HUES64 (cell line): ENCODE results near the gene RIPK3.
"Not testable (repeated sequence)": the region's sequence is repeated elsewhere in the genome, so short reads cannot be mapped to it uniquely, and the experiment has no call there.

ENCODE experiments used
- H3K27ac ChIP-seq: 2 replicates; pipeline ENCODE4 v1.7.0; 2013; ENCODE audit warnings: low read depth, low read length, inconsistent platforms
- H3K27me3 ChIP-seq: 2 replicates; pipeline ENCODE4 v1.6.1; 2013; ENCODE audit warnings: mild to moderate bottlenecking, low read length; ENCODE audit not compliant: insufficient read depth
- H3K36me3 ChIP-seq: 2 replicates; pipeline ENCODE4 v1.6.1; 2013; ENCODE audit warnings: mild to moderate bottlenecking, low read length; ENCODE audit not compliant: insufficient read depth
- H3K4me1 ChIP-seq: 2 replicates; pipeline ENCODE4 v1.6.1; 2013; ENCODE audit warnings: mild to moderate bottlenecking, low read length, moderate library complexity; ENCODE audit not compliant: insufficient read depth
- H3K4me3 ChIP-seq: 2 replicates; pipeline ENCODE4 v1.5.1; 2013; ENCODE audit warnings: mild to moderate bottlenecking, low read length, moderate library complexity
- H3K9ac ChIP-seq: 2 replicates; pipeline ENCODE4 v1.6.1; 2013; ENCODE audit warnings: mild to moderate bottlenecking, low read depth, low read length
- H3K9me3 ChIP-seq: 2 replicates; pipeline ENCODE4 v1.6.1; 2013; ENCODE audit warnings: low read depth, low read length; ENCODE audit not compliant: insufficient read depth
- WGBS: fragments of 150-250, 120-280 bp; methylation state at CpG from one replicate; pipeline ENCODE4 v1.1.7; 2013; ENCODE audit warnings: missing lambda C conversion rate; 5-methylcytosine and 5-hydroxymethylcytosine counted together

Gene RIPK3

GRCh38 chr14:24378981-24379906, 39.5 kb upstream of the RIPK3 start:
- no peaks in the 10 kb centered on the region for H3K27me3 ChIP-seq
- no peak overlapping the region for H3K4me3 ChIP-seq
- no peak overlapping the region for H3K27ac ChIP-seq
- H3K9ac ChIP-seq: no peak overlapping the region
- H3K36me3 ChIP-seq: peaks cover 3% of the 10 kb centered on the region; the same call in 1 of the 2 replicates
- H3K9me3 ChIP-seq: no peaks in the 10 kb centered on the region
- WGBS: 86% methylated on average over 7 of the region's 7 CpGs
- H3K4me1 ChIP-seq: peaks cover 17% of the 10 kb centered on the region

GRCh38 chr14:24378327-24378726, 38.5 kb upstream of the RIPK3 start:
- peaks cover 17% of the 10 kb centered on the region for H3K4me1 ChIP-seq
- H3K9me3 ChIP-seq: no peaks in the 10 kb centered on the region
- no peak overlapping the region for H3K27ac ChIP-seq
- WGBS: 87% methylated on average over 3 of the region's 3 CpGs
- H3K9ac ChIP-seq: no peak overlapping the region
- H3K27me3 ChIP-seq: no peaks in the 10 kb centered on the region
- no peak overlapping the region for H3K4me3 ChIP-seq
- peaks cover 7% of the 10 kb centered on the region; the same call in 1 of the 2 replicates for H3K36me3 ChIP-seq

- WGBS: 71% methylated on average over 2 of the region's 2 CpGs
- Histone ChIP-seq H3K27me3 (no peaks in the 10 kb centered on the region), H3K27ac (no peak overlapping the region), H3K9ac (no peak overlapping the region), H3K36me3 (peaks cover 14% of the 10 kb centered on the region), H3K4me3 (no peak overlapping the region), H3K4me1 (peaks cover 17% of the 10 kb centered on the region), H3K9me3 (no peaks in the 10 kb centered on the region)
Measured at GRCh38 chr14:24377657-24378056, 37.9 kb upstream of the RIPK3 start.

GRCh38 chr14:24377126-24377525, 37.3 kb upstream of the RIPK3 start:
- Histone ChIP-seq H3K27ac (no peak overlapping the region), H3K27me3 (no peaks in the 10 kb centered on the region), H3K4me1 (peaks cover 17% of the 10 kb centered on the region), H3K9ac (no peak overlapping the region), H3K36me3 (peaks cover 14% of the 10 kb centered on the region), H3K4me3 (peak overlapping the region; percentile 36; the same call in 1 of the 2 replicates), H3K9me3 (no peaks in the 10 kb centered on the region)
- WGBS: 90% methylated on average over 7 of the region's 7 CpGs

GRCh38 chr14:24376448-24377070, 36.8 kb upstream of the RIPK3 start:
- Histone ChIP-seq H3K4me3 (peak overlapping the region; percentile 36), H3K9ac (no peak overlapping the region), H3K9me3 (no peaks in the 10 kb centered on the region), H3K27ac (no peak overlapping the region), H3K27me3 (no peaks in the 10 kb centered on the region), H3K4me1 (peaks cover 17% of the 10 kb centered on the region), H3K36me3 (peaks cover 15% of the 10 kb centered on the region)
- WGBS: 51% methylated on average over 16 of the region's 16 CpGs

GRCh38 chr14:24372701-24373416, 33.1 kb upstream of the RIPK3 start:
- peaks cover 17% of the 10 kb centered on the region for H3K4me1 ChIP-seq
- 95% methylated on average over 11 of the region's 12 CpGs for WGBS
- H3K36me3 ChIP-seq: peaks cover 21% of the 10 kb centered on the region
- no peaks in the 10 kb centered on the region for H3K27me3 ChIP-seq
- no peak overlapping the region for H3K27ac ChIP-seq
- no peak overlapping the region for H3K9ac ChIP-seq
- H3K9me3 ChIP-seq: no peaks in the 10 kb centered on the region
- no peak overlapping the region for H3K4me3 ChIP-seq

- 96% methylated on average over 3 of the region's 3 CpGs for WGBS
- not testable (repeated sequence) for H3K9ac ChIP-seq, H3K27ac ChIP-seq, H3K9me3 ChIP-seq, H3K4me3 ChIP-seq, H3K27me3 ChIP-seq
- Histone ChIP-seq H3K4me1 (peaks cover 11% of the 10 kb centered on the region), H3K36me3 (peaks cover 21% of the 10 kb centered on the region)
Measured at GRCh38 chr14:24371605-24372004, 31.8 kb upstream of the RIPK3 start.

- Histone ChIP-seq H3K9me3 (no peaks in the 10 kb centered on the region), H3K4me1 (0 out of 2 replicates have a peak, but pooled peaks cover 10% of the 10 kb centered on the region), H3K27ac (no peak overlapping the region), H3K9ac (no peak overlapping the region), H3K27me3 (no peaks in the 10 kb centered on the region), H3K4me3 (no peak overlapping the region), H3K36me3 (peaks cover 21% of the 10 kb centered on the region)
- 67% methylated on average over 1 of the region's 1 CpG for WGBS
Measured at GRCh38 chr14:24370748-24371147, 31.0 kb upstream of the RIPK3 start.

- Histone ChIP-seq H3K27ac (no peak overlapping the region), H3K4me1 (peaks cover 10% of the 10 kb centered on the region; the same call in 1 of the 2 replicates), H3K36me3 (peaks cover 21% of the 10 kb centered on the region), H3K9me3 (no peaks in the 10 kb centered on the region), H3K27me3 (no peaks in the 10 kb centered on the region), H3K9ac (no peak overlapping the region), H3K4me3 (no peak overlapping the region)
- WGBS: 91% methylated on average over 32 of the region's 32 CpGs
Measured at GRCh38 chr14:24369907-24370687, 30.3 kb upstream of the RIPK3 start.

GRCh38 chr14:24369463-24369862, 29.7 kb upstream of the RIPK3 start:
- Histone ChIP-seq H3K27me3 (no peaks in the 10 kb centered on the region), H3K4me1 (peaks cover 10% of the 10 kb centered on the region; the same call in 1 of the 2 replicates), H3K4me3 (peak overlapping the region; percentile 63), H3K36me3 (peaks cover 18% of the 10 kb centered on the region), H3K27ac (no peak overlapping the region), H3K9me3 (no peaks in the 10 kb centered on the region), H3K9ac (no peak overlapping the region)
- 88% methylated on average over 19 of the region's 20 CpGs for WGBS
